SU-DHL-6 (cell line): ENCODE measurements around the gene DPF1.

Source experiments
- CTCF ChIP-seq: fragments of 200-600 bp; sonication (generic); IDR thresholded peaks from one replicate; pipeline ENCODE4 v1.5.1; 2017; ENCODE audit warnings: antibody characterized with exemption, mild to moderate bottlenecking, low read length, moderate library complexity; ENCODE audit not compliant: insufficient read depth, poor library complexity, severe bottlenecking
- EZH2phosphoT487 ChIP-seq: fragments of 200-600 bp; sonication (generic), shearing (Covaris generic); conservative IDR thresholded peaks from 2 replicates; pipeline ENCODE4 v1.6.1; 2018; ENCODE audit warnings: mild to moderate bottlenecking, antibody characterized with exemption, low read length, moderate library complexity, mixed read lengths

DNA sequence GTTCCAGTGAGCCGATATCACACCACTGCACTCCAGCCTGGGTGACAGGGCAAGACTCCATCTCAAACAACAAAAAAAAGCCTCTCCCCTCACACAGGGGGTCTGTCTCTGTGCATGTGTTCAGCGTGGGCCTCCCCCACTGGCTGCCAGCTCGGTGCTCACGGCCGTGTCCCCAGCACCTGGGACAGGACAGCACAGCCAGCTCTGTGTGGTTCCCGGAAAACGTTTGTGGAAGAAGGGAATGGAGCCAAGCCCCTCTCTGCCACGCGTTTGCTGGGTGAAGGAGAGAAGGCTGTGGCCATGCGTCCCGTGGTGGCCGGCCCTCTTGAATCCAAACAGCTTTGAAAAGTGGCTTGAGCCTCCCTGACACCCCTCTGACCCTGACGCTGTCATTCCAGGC lies 32.3 kb downstream of the DPF1 start:
- no peak for TF ChIP-seq CTCF
- TF ChIP-seq EZH2phosphoT487 = no peak
